ENCODE results near the gene ADGRE2. TPM values are rescaled to one million over a fixed set of nuclear protein-coding genes. Genes with fewer than 3 reads are reported as not detected.
A peak's percentile ranks its signal among the peaks of the same experiment; 100 is the strongest.

The ADGRE2 gene
- polyA plus RNA-seq, 1 donor (not counting 4 experiments of a cell fraction or from before 2014, with no cell fraction given) = 4.2 TPM

GRCh38 chr19:14689598-14690503 lies 88.5 kb downstream of the ADGRE2 start, which contains the start of gene ZNF333:
ZNF333 (plus strand) TSS chr19:14690048; CDS start chr19:14693492, 3,444 bp downstream.
- no peaks in the 10 kb centered on the region for H3K9me3 ChIP-seq (ENCODE audit: control insufficient read depth, low read depth, low read length)
- peak within 1 kb of the TSS; percentile 93 for H3K4me2 ChIP-seq (ENCODE audit: control insufficient read depth, extremely low read depth, insufficient read depth, low read depth, low read length)
- peaks cover 2% of the 10 kb centered on the region for H3K4me1 ChIP-seq (ENCODE audit: control insufficient read depth, extremely low read depth, insufficient read depth, low read length)
- no peaks in the 10 kb centered on the region for H4K20me1 ChIP-seq (ENCODE audit: control insufficient read depth, extremely low read depth, insufficient read depth, low read length)
- no peaks in the 10 kb centered on the region for H3K27me3 ChIP-seq (ENCODE audit: control insufficient read depth, extremely low read depth, insufficient read depth, low read length)
- peak within 1 kb of the TSS; percentile 78 for H3K9ac ChIP-seq (ENCODE audit: control insufficient read depth, extremely low read depth, insufficient read depth, low read length)
- no peak for FAIRE-seq
- H3K36me3 ChIP-seq (ENCODE audit: control insufficient read depth in 2 of 2, extremely low read depth in 1 of 2, insufficient read depth in 2 of 2, low read length in 2 of 2) = no peaks in the 10 kb centered on the region
- peak; percentile 61 for DNase-seq (ENCODE audit: low read depth, low spot score)
- TF ChIP-seq EZH2 (IDR thresholded peaks at IDR 0.05; ENCODE audit: low read length) (no peak), CTCF (optimal IDR thresholded peaks at IDR 0.05 in 1 of 3, IDR thresholded peaks at IDR 0.05 in 1 of 3, conservative IDR thresholded peaks at IDR 0.05 in 1 of 3; ENCODE audit: extremely low read depth in 1 of 3, insufficient read depth in 2 of 3, low read length in 3 of 3) (no peak)
- no peaks in the 10 kb centered on the region for H3K79me2 ChIP-seq (ENCODE audit: control insufficient read depth, insufficient read depth, low read length)
- peak within 1 kb of the TSS; percentile 84 for H3K27ac ChIP-seq (ENCODE audit: control insufficient read depth, insufficient read depth, low read length)
- dilution Hi-C loops (cut with MboI; ENCODE audit: extremely low pct_ligation_motif_present, low sequenced_read_pairs) = no loop called here
- peak within 1 kb of the TSS; percentile 78 for H2AFZ ChIP-seq (ENCODE audit: control insufficient read depth, low read length)
- peak within 1 kb of the TSS; percentile 72 to 82 (median 72) for H3K4me3 ChIP-seq (ENCODE audit: control insufficient read depth in 2 of 3, extremely low read depth in 1 of 3, insufficient read depth in 2 of 3, low read depth in 1 of 3, low read length in 3 of 3)
- no peaks in the 10 kb centered on the region for H3K9me1 ChIP-seq (ENCODE audit: control insufficient read depth, extremely low read depth, insufficient read depth, low read length)

DNA sequence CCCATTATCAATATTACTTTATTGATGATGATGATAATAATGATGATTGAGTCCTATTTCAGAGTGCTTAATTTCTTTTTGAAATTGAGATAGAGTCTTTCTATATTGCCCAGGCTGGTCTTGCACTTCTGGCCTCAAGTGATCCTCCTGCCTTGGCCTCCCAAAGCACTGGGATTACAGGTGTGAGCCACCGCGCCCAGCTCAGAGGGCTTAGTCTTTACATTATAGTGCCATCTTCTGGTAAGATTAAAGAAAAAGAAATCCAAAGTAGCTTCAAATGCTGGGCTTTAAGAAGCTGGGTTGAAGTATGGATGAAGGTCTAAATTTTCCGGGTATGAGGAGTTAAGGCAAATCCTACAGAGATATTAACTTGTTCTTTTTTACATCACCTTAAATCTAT lies 91.9 kb downstream of the ADGRE2 start:
- TF ChIP-seq CTCF (optimal IDR thresholded peaks at IDR 0.05 in 1 of 3, IDR thresholded peaks at IDR 0.05 in 1 of 3, conservative IDR thresholded peaks at IDR 0.05 in 1 of 3; ENCODE audit: extremely low read depth in 1 of 3, insufficient read depth in 2 of 3, low read length in 3 of 3) = peak in 2 of 3 experiments; percentile 13 to 26
- no peak for TF ChIP-seq EZH2 (IDR thresholded peaks at IDR 0.05; ENCODE audit: low read length)
- FAIRE-seq = no peak

More for the DNA sequence above, 91.9 kb downstream of the ADGRE2 start:
- no peak overlapping the region for H3K9ac ChIP-seq (ENCODE audit: control insufficient read depth, extremely low read depth, insufficient read depth, low read length)
- H3K4me1 ChIP-seq (ENCODE audit: control insufficient read depth, extremely low read depth, insufficient read depth, low read length) = peaks cover 2% of the 10 kb centered on the region
- H3K27me3 ChIP-seq (ENCODE audit: control insufficient read depth, extremely low read depth, insufficient read depth, low read length) = no peaks in the 10 kb centered on the region
- H3K27ac ChIP-seq (ENCODE audit: control insufficient read depth, insufficient read depth, low read length) = no peak overlapping the region
- no peaks in the 10 kb centered on the region for H3K79me2 ChIP-seq (ENCODE audit: control insufficient read depth, insufficient read depth, low read length)
- DNase-seq (ENCODE audit: low read depth, low spot score) = no peak
- H3K36me3 ChIP-seq (ENCODE audit: control insufficient read depth in 2 of 2, extremely low read depth in 1 of 2, insufficient read depth in 2 of 2, low read length in 2 of 2) = no peaks in the 10 kb centered on the region
- no peak overlapping the region for H3K4me2 ChIP-seq (ENCODE audit: control insufficient read depth, extremely low read depth, insufficient read depth, low read depth, low read length)
- H3K4me3 ChIP-seq (ENCODE audit: control insufficient read depth in 2 of 3, extremely low read depth in 1 of 3, insufficient read depth in 2 of 3, low read depth in 1 of 3, low read length in 3 of 3) = no peak overlapping the region
- no peaks in the 10 kb centered on the region for H3K9me1 ChIP-seq (ENCODE audit: control insufficient read depth, extremely low read depth, insufficient read depth, low read length)
- no peaks in the 10 kb centered on the region for H3K9me3 ChIP-seq (ENCODE audit: control insufficient read depth, low read depth, low read length)
- dilution Hi-C loops (cut with MboI; ENCODE audit: extremely low pct_ligation_motif_present, low sequenced_read_pairs) = no loop called here
- no peak overlapping the region for H2AFZ ChIP-seq (ENCODE audit: control insufficient read depth, low read length)
- H4K20me1 ChIP-seq (ENCODE audit: control insufficient read depth, extremely low read depth, insufficient read depth, low read length) = no peaks in the 10 kb centered on the region
